Esophagus squamous epithelium (tissue), 4 donors: ENCODE data around the gene TMEM190.

Source experiments
- POLR2A ChIP-seq, 4 donors: fragments of 450-650 bp; IDR thresholded peaks; one replicate each; pipeline ENCODE4 v1.6.1; 2017; ENCODE audit warnings: antibody characterized with exemption in 4 of 4, mild to moderate bottlenecking in 4 of 4, moderate library complexity in 3 of 4
- TF ChIP-seq, protein P1 (sequence below), 6 experiments: fragments of 450-650 bp in 4 of 6; fragments of 200-600 bp in 2 of 6; sonication (generic) in 2 of 6; IDR thresholded peaks; one replicate each; pipeline ENCODE4 v1.5.1; 2016 to 2019; ENCODE audit warnings: antibody characterized with exemption in 6 of 6, mild to moderate bottlenecking in 4 of 6, moderate library complexity in 4 of 6

DNA sequence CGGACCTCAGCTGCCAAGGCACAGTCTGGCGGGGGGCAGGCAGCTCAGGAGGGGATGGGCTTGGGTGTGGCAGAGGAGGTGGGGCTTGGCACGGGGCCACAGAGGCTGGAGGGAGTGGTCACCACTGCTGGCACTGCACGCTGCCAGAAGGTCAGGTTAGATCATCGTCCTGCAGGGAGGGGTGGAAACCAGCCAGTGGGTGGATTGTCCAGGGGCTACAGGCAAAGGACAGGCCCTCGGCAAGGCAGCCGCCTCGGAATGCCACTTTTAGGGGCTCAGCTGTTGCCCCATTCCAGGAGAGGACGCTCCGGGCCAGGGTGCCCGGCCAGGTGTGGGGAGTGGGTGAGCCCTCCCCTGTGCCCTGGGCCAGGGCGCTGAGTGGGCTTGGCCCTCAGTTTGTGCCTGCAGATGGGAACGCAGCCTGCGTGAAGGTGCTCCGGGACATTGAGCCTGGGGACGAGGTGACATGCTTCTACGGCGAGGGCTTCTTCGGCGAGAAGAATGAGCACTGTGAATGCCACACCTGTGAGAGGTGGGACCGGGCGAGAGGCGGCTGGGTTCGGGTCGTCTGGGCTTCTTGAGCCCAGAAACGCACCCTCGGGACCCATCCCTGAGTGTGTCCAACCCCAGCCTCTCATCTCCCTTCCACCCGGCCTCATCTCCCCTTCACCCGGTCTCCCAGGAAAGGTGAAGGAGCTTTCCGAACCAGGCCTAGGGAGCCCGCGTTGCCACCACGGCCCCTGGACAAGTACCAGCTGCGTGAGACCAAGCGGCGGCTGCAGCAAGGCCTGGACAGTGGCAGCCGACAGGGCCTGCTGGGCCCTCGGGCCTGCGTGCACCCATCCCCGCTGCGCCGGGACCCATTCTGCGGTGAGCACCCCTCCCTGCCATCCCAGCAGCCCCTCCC, 30.6 kb upstream of the TMEM190 start:
- TF ChIP-seq, protein P1, sequence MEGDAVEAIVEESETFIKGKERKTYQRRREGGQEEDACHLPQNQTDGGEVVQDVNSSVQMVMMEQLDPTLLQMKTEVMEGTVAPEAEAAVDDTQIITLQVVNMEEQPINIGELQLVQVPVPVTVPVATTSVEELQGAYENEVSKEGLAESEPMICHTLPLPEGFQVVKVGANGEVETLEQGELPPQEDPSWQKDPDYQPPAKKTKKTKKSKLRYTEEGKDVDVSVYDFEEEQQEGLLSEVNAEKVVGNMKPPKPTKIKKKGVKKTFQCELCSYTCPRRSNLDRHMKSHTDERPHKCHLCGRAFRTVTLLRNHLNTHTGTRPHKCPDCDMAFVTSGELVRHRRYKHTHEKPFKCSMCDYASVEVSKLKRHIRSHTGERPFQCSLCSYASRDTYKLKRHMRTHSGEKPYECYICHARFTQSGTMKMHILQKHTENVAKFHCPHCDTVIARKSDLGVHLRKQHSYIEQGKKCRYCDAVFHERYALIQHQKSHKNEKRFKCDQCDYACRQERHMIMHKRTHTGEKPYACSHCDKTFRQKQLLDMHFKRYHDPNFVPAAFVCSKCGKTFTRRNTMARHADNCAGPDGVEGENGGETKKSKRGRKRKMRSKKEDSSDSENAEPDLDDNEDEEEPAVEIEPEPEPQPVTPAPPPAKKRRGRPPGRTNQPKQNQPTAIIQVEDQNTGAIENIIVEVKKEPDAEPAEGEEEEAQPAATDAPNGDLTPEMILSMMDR (IDR thresholded peaks at IDR 0.05), result no peak
- TF ChIP-seq POLR2A (IDR thresholded peaks at IDR 0.05), result no peak
